GM19238 (cell line): ENCODE data around the gene ACSM5.

Experiments
- DNase-seq: peaks from one replicate; pipeline ENCODE4 v3.0.0; 2011; ENCODE audit warnings: low spot score; ENCODE audit not compliant: insufficient read length

Gene ACSM5, protein sequence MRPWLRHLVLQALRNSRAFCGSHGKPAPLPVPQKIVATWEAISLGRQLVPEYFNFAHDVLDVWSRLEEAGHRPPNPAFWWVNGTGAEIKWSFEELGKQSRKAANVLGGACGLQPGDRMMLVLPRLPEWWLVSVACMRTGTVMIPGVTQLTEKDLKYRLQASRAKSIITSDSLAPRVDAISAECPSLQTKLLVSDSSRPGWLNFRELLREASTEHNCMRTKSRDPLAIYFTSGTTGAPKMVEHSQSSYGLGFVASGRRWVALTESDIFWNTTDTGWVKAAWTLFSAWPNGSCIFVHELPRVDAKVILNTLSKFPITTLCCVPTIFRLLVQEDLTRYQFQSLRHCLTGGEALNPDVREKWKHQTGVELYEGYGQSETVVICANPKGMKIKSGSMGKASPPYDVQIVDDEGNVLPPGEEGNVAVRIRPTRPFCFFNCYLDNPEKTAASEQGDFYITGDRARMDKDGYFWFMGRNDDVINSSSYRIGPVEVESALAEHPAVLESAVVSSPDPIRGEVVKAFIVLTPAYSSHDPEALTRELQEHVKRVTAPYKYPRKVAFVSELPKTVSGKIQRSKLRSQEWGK

DNA sequence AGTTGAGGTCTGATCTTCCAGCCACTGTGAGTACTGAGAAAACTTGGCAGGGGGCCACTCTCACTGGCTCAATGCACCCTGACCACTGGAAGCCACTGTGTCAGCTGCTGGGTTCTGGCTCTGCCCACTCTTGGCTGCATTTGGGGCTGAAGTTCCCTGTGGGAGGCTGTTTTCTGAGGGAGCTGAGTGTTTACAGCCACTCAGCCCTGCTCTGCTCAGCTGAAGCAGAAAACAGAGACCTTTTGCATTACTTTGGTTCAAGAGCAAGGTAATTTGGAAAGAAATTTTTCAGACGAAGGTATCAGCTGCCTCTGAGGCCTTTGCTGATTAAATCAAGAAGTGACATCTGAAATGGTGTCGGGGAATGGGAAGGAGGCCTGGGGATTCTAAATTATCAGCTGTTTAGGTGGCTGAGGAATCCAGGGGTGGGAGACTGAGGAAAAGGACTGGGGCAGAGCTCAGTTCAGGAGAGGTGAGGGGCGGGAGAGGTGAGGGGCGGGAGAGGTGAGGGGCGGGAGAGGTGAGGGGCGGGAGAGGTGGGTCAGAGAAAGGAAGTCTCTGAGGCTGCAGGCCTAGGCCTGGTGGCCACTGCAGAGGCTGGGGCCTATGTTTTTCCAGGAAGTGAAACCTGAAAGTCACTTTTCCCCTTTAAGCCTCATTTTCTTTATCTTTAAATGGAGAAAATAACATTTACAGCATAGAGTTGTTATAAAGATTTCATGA, at the start of gene ACSM5:
Gene ACSM5 (plus strand): TSS at position 137 of the 723 bp plus-strand sequence. CDS start 1,951 bp downstream, outside the sequence.
- no peak for DNase-seq

GRCh38 chr16:20359997-20360396, 49.3 kb upstream of the ACSM5 start:
- no peak for DNase-seq

- DNase-seq = no peak
Observed at GRCh38 chr16:20363191-20363590, 46.1 kb upstream of the ACSM5 start.

GRCh38 chr16:20364051-20364450, 45.3 kb upstream of the ACSM5 start:
- DNase-seq = no peak

GRCh38 chr16:20369452-20370054, 39.8 kb upstream of the ACSM5 start:
- DNase-seq = no peak

DNA sequence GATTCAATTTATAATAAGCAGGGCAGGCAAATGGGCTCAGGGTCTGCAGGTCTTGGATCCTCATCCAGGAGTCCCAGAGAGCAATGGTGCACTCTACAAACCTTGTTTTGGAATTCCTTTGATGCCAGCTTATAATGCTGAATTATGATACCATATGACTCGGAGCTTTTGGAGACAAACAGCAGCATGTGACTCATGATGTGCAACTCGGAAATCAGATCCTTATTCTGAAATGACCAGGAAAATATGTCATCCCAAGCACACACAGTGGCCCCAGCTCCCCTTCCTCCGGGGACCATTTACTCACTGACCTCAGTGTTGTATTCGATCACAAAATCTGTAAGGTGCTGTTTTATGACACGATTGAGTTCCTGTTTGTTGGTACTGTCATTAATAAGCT, 36.6 kb upstream of the ACSM5 start:
- no peak for DNase-seq

DNA sequence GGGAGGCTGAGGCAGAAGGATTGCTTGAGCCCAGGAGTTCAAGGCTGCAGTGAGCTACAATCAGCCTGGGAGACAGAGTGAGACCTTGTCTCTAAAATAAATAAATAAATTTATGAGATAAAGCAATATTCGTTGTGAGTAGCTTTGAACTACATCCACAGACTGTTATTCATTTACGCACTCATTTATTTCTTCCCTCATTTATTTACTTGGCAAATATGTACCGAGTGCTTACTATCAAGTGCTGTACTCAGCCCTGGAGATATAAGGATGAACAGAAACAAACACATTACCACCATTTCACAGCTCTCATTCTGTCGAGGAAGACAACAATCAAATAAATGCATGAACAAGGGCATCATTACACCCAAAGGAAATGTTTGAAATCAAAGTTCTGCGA, 32.2 kb upstream of the ACSM5 start:
- no peak for DNase-seq

DNA sequence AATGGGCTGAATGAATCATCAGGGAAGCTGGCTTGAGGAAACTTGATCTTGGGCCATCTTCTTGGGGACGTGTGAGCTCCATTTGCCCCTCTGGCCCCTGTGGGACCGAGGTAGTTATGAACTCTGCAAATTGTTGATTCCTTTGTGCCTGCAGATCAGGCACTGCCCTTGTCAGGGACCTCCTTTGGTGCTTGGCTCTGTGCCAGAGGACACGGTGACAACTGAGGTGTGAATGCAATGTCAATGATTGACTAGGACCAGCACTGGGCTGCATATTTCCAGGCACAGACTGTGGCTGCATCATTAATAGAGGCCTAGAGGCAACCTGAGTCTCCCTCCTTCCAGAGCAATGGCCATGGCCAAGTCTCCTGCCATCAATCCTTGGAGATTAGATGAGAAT, 28.6 kb upstream of the ACSM5 start:
- no peak for DNase-seq

GRCh38 chr16:20382202-20382948, 27.0 kb upstream of the ACSM5 start:
- DNase-seq = no peak

DNA sequence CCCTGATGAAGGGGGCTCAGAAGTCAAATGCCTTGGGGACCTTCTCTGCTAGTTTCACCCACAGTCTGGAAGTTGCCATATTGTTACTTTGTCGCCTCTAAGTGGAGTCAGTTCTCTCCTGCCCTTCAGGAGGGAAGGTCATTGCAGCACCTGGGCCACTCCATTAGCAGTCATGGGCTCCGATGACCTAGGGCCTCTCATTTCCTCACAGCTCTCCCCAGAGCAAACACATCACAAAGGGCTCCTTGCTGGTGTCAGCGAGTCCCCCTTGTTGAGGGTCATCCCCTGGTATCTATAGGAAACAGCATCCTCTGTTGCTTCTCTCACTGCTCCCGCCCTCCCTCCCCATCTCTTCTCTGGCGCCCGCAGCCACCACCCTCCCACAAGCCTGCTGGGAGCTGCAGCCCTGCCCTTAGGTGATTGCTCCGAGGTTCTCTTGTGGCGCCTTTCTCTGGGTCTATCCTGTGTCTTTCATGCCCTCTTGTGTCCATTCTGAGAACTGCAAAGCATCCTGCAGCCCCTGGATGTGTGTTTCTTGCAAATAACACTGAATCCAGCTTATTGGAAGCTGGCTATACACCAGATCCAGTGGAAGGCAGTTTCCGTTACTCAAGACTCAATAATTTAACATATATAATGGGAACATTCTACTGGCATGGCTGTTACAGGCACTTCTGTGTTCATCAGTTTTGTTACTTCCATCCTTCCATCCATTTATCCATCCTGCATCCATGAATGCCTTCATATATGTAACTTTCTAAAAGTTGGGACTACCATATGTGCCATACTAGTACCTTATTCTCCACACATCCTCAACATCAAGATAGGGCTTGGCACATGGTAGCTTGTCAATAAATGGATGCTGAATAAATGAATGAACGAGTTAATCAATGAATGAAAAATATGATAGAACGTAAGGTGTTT, 26.0 kb upstream of the ACSM5 start:
- peak; percentile 47 for DNase-seq

DNA sequence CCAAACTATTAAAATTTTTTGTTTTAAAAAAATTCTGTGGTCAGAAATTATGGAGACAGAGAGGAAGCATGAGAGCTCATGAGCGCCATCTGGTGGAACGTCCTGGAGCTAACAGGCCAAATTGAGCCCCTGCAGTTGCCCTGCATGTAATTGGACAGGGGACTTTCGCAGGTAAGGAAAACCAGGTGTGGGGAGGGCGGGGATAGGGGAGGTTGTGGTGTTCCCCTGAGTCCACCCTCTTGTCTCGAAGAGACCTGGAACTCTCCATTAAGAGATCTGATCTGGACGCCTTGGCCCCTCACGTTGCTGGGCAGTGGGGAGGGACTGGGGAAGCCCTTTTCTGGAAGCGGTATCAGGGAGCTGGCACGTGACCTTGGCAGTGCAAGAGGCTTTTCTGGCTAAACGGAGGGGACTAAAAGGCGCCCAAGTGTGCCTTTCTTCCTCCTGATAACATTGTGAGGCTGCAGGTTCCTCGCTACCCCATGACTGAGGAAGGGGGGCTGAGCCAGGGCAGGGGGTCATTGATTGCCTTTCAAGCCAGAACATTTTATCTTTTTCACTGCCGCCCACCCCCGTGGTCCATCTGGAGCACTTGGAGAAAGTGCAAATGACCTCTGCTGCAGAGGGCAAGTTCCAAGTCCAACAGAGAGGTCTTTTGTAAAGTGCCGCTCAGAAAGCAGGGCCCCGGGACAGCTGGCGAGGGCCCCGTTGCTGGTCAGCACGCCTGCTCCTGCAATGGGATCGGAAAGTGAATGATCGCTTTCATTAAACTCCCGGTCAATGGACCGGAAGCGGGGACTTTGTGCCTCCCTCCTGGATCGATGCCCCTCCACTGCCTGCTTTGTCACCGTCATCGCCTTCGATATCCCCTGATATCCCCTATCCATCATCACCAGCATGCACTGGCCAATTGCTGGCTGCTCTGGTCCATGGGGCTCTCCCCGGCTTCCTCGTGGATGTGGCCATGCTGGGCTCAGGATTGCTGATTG, 23.2 kb upstream of the ACSM5 start:
- DNase-seq = peak; percentile 36

DNA sequence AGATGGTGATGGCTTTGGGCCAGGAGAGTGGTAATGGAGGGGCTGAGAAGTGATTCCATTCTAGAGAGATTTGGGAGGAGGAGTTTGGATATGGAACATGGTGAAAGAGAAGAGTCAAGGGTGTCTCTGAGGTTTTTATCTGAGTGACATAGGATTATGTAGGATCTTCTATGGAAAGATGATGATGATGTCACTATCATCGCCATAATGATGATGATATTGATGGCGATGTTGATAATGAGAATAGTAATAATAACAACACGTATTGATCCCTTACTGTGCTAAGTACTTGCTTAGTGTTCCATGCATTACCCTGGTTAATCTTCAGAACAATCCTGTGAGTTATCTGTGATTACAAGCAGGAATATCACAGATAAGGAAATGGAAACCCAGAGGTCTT, 21.4 kb upstream of the ACSM5 start:
- no peak for DNase-seq

GRCh38 chr16:20388854-20389253, 20.5 kb upstream of the ACSM5 start:
- DNase-seq = no peak

- no peak for DNase-seq
Observed at GRCh38 chr16:20391045-20391444, 18.3 kb upstream of the ACSM5 start.

DNA sequence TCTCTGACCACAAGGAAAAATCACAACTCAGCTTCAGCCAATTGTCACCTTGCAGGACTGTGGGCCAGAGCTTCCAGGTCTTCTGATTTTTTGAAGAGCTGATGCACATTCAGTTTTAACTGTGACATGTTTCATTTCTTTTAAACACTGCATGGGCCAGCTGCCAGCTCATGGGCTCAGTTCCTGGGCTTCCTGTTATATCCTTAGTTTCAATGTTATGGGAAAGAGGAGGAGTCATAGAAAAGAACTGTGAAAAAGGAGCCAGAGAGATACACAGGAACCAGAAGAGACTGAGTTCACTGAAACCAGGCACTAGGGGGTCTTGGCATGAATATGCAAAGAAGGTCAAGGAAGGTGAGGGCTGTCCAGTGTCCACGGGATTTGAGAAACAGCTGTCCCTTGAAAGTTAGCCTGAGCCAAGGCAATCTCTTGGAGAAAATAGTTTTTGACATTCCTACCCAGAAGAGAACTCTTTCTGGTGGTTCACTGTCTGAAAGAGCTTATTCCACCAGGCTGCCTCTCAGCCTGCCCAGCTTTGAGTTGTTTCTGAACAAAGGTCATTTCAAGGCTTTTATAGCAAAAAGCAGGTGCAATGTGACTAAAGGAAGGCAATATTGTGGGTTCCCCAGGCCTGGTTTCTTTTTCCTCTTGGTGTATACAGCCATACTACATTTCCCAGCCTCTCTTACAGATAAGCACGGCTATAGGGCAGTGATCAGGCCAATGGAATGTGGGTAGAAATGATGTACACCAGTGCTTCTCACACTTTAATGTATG, 15.3 kb upstream of the ACSM5 start:
- no peak for DNase-seq

GRCh38 chr16:20395946-20396345, 13.4 kb upstream of the ACSM5 start:
- DNase-seq = no peak

DNA sequence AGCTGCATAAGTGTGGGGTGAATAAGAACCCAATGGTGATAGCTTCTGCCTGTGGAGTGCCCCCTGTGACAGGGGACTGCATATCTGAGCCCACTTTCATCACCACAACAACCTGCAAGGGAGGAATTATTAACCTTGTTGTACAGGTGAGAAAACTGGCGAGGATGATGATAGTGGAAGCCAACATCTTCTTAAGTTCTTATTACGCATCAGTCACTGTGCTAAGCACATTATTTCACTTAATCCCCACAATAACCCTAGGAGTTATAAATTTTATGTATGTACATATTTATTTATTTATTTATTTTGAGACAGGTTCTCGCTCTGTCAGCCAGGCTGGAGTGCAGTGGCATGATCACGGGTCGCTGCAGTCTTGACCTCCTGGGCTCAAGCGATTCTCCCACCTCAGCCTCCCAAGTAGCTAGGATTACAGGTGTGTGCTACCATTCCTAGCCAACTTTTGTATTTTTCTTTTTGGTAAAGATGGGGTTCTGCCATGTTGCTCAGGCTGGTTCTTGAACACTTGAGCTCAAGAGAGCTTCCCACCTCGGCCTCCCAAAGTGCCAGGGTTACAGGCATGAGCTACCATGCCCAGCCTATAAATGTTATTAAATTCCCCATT, 12.4 kb upstream of the ACSM5 start:
- no peak for DNase-seq
